Rectal smooth muscle tissue (tissue), 1 donor: ENCODE results near the gene SLC4A9.
A peak's percentile ranks its signal among the peaks of the same experiment; 100 is the strongest.

Experiments
- H3K27ac ChIP-seq: one replicate; pipeline ENCODE4 v1.7.0; 2013; ENCODE audit warnings: low read depth, low read length, inconsistent platforms
- H3K27me3 ChIP-seq: one replicate; pipeline ENCODE4 v1.7.0; 2013; ENCODE audit warnings: low read length; ENCODE audit not compliant: control insufficient read depth, insufficient read depth
- H3K36me3 ChIP-seq: one replicate; pipeline ENCODE4 v1.7.0; 2013; ENCODE audit warnings: low read length; ENCODE audit not compliant: control insufficient read depth, insufficient read depth
- H3K4me1 ChIP-seq: one replicate; pipeline ENCODE4 v1.7.0; 2013; ENCODE audit warnings: low read length; ENCODE audit not compliant: control insufficient read depth, insufficient read depth
- H3K4me3 ChIP-seq: one replicate; pipeline ENCODE4 v1.7.0; 2013; ENCODE audit warnings: low read length
- H3K9ac ChIP-seq: one replicate; pipeline ENCODE4 v1.7.0; 2013; ENCODE audit warnings: low read length

Gene SLC4A9

GRCh38 chr5:140360101-140360500 is at the start of gene SLC4A9:
TSS of gene SLC4A9 (plus strand) at chr5:140360194. CDS start at chr5:140360237, 43 bp downstream.
- H3K4me3 ChIP-seq, result no peak within 1 kb of the TSS
- H3K27me3 ChIP-seq, result no peaks in the 10 kb centered on the region
- peaks cover 4% of the 10 kb centered on the region for H3K4me1 ChIP-seq
- no peak within 1 kb of the TSS for H3K9ac ChIP-seq
- H3K36me3 ChIP-seq, result no peaks in the 10 kb centered on the region
- H3K27ac ChIP-seq, result no peak within 1 kb of the TSS

- no peak overlapping the region for H3K4me3 ChIP-seq
- no peak overlapping the region for H3K9ac ChIP-seq
- H3K27ac ChIP-seq, result no peak overlapping the region
- H3K36me3 ChIP-seq, result no peaks in the 10 kb centered on the region
- no peaks in the 10 kb centered on the region for H3K27me3 ChIP-seq
- H3K4me1 ChIP-seq, result peaks cover 6% of the 10 kb centered on the region
These were observed 49.6 kb upstream of the SLC4A9 start for GRCh38 chr5:140310434-140310833.

- no peaks in the 10 kb centered on the region for H3K27me3 ChIP-seq
- H3K36me3 ChIP-seq, result no peaks in the 10 kb centered on the region
- H3K4me1 ChIP-seq, result peaks cover 6% of the 10 kb centered on the region
- H3K4me3 ChIP-seq, result no peak overlapping the region
- H3K27ac ChIP-seq, result peak overlapping the region; percentile 45
- H3K9ac ChIP-seq, result no peak overlapping the region
These were observed 49.0 kb upstream of the SLC4A9 start for GRCh38 chr5:140311011-140311467.

- no peaks in the 10 kb centered on the region for H3K36me3 ChIP-seq
- H3K4me3 ChIP-seq, result no peak overlapping the region
- H3K27me3 ChIP-seq, result no peaks in the 10 kb centered on the region
- H3K9ac ChIP-seq, result no peak overlapping the region
- peaks cover 6% of the 10 kb centered on the region for H3K4me1 ChIP-seq
- H3K27ac ChIP-seq, result peak overlapping the region; percentile 45
These were observed 47.8 kb upstream of the SLC4A9 start for GRCh38 chr5:140312067-140312790.

GRCh38 chr5:140312791-140313189 is 47.2 kb upstream of the SLC4A9 start:
- Histone ChIP-seq H3K36me3 (no peaks in the 10 kb centered on the region), H3K27ac (peak overlapping the region; percentile 38), H3K4me1 (peaks cover 6% of the 10 kb centered on the region), H3K27me3 (no peaks in the 10 kb centered on the region), H3K9ac (no peak overlapping the region), H3K4me3 (no peak overlapping the region)

GRCh38 chr5:140317859-140318258 is 42.1 kb upstream of the SLC4A9 start:
- H3K36me3 ChIP-seq, result no peaks in the 10 kb centered on the region
- H3K4me1 ChIP-seq, result no peaks in the 10 kb centered on the region
- no peaks in the 10 kb centered on the region for H3K27me3 ChIP-seq
- H3K27ac ChIP-seq, result no peak overlapping the region
- no peak overlapping the region for H3K9ac ChIP-seq
- no peak overlapping the region for H3K4me3 ChIP-seq

GRCh38 chr5:140318792-140319191 is 41.2 kb upstream of the SLC4A9 start:
- Histone ChIP-seq H3K27me3 (no peaks in the 10 kb centered on the region), H3K4me3 (no peak overlapping the region), H3K4me1 (peaks cover 9% of the 10 kb centered on the region), H3K9ac (no peak overlapping the region), H3K27ac (no peak overlapping the region), H3K36me3 (no peaks in the 10 kb centered on the region)

- H3K36me3 ChIP-seq, result no peaks in the 10 kb centered on the region
- H3K9ac ChIP-seq, result no peak overlapping the region
- H3K4me3 ChIP-seq, result no peak overlapping the region
- H3K4me1 ChIP-seq, result peaks cover 11% of the 10 kb centered on the region
- no peaks in the 10 kb centered on the region for H3K27me3 ChIP-seq
- no peak overlapping the region for H3K27ac ChIP-seq
These were observed 40.2 kb upstream of the SLC4A9 start for GRCh38 chr5:140319833-140320232.

- H3K27me3 ChIP-seq, result no peaks in the 10 kb centered on the region
- no peak overlapping the region for H3K4me3 ChIP-seq
- H3K36me3 ChIP-seq, result no peaks in the 10 kb centered on the region
- no peak overlapping the region for H3K27ac ChIP-seq
- no peak overlapping the region for H3K9ac ChIP-seq
- peaks cover 16% of the 10 kb centered on the region for H3K4me1 ChIP-seq
These were observed 38.2 kb upstream of the SLC4A9 start for GRCh38 chr5:140321796-140322195.

GRCh38 chr5:140322751-140323731 is 37.0 kb upstream of the SLC4A9 start:
- H3K27me3 ChIP-seq, result no peaks in the 10 kb centered on the region
- peak overlapping the region; percentile 78 for H3K27ac ChIP-seq
- H3K36me3 ChIP-seq, result no peaks in the 10 kb centered on the region
- H3K4me3 ChIP-seq, result no peak overlapping the region
- no peak overlapping the region for H3K9ac ChIP-seq
- peaks cover 16% of the 10 kb centered on the region for H3K4me1 ChIP-seq

- Histone ChIP-seq H3K9ac (no peak overlapping the region), H3K4me1 (peaks cover 16% of the 10 kb centered on the region), H3K27ac (peak overlapping the region; percentile 78), H3K36me3 (no peaks in the 10 kb centered on the region), H3K4me3 (no peak overlapping the region), H3K27me3 (no peaks in the 10 kb centered on the region)
These were observed 35.9 kb upstream of the SLC4A9 start for GRCh38 chr5:140324041-140324600.

- Histone ChIP-seq H3K27ac (no peak overlapping the region), H3K9ac (no peak overlapping the region), H3K4me1 (peaks cover 16% of the 10 kb centered on the region)
These were observed 35.3 kb upstream of the SLC4A9 start for GRCh38 chr5:140324617-140325241.

More at GRCh38 chr5:140324617-140325241, 35.3 kb upstream of the SLC4A9 start:
- H3K27me3 ChIP-seq, result no peaks in the 10 kb centered on the region
- no peak overlapping the region for H3K4me3 ChIP-seq
- H3K36me3 ChIP-seq, result no peaks in the 10 kb centered on the region
